Subcutaneous abdominal adipose tissue (tissue), 5 donors: ENCODE data around the gene SDE2.
"Not testable (repeated sequence)": the region's sequence is repeated elsewhere in the genome, so short reads cannot be mapped to it uniquely, and the experiment has no call there.

Experiments
- H3K27ac ChIP-seq: one replicate; pipeline ENCODE4 v1.7.0; 2013; ENCODE audit warnings: low read depth, mild to moderate bottlenecking, inconsistent platforms, low read length, moderate library complexity
- H3K27me3 ChIP-seq, 5 donors: one replicate each; pipeline ENCODE4 v1.7.0; 2013; ENCODE audit warnings: low read length in 5 of 5, inconsistent platforms in 1 of 5; ENCODE audit not compliant: control insufficient read depth in 5 of 5, insufficient read depth in 4 of 5
- H3K36me3 ChIP-seq, 5 donors: one replicate each; pipeline ENCODE4 v1.7.0; 2013; ENCODE audit warnings: low read length in 5 of 5; ENCODE audit not compliant: control insufficient read depth in 5 of 5, insufficient read depth in 5 of 5
- H3K4me1 ChIP-seq, 5 donors: one replicate each; pipeline ENCODE4 v1.7.0; 2013; ENCODE audit warnings: low read length in 5 of 5, mild to moderate bottlenecking in 3 of 5, moderate library complexity in 1 of 5; ENCODE audit not compliant: control insufficient read depth in 5 of 5, insufficient read depth in 5 of 5
- H3K4me3 ChIP-seq, 5 donors: one replicate each; pipeline ENCODE4 v1.7.0; 2013; ENCODE audit warnings: low read length in 5 of 5, low read depth in 1 of 5
- H3K9ac ChIP-seq, 5 donors: one replicate each; pipeline ENCODE4 v1.7.0; 2013; ENCODE audit warnings: low read length in 5 of 5, mild to moderate bottlenecking in 4 of 5, moderate library complexity in 3 of 5
- H3K9me3 ChIP-seq, 5 donors: one replicate each; pipeline ENCODE4 v1.7.0; 2013; ENCODE audit warnings: low read length in 5 of 5; ENCODE audit not compliant: control insufficient read depth in 5 of 5
- donor health status: healthy.
- donor health status: healthy.
- donor health status: healthy.
- donor health status: healthy.
- donor health status: healthy.

The SDE2 gene

GRCh38 chr1:225939097-225939938 is 59.8 kb downstream of the SDE2 start:
- H3K27ac ChIP-seq, result not testable (repeated sequence)

GRCh38 chr1:225937048-225937968 is 61.8 kb downstream of the SDE2 start:
- no peaks in the 10 kb centered on the region for H3K9me3 ChIP-seq
- peaks cover 4 to 20% (median 18%) of the 10 kb centered on the region in 5 donors for H3K4me1 ChIP-seq
- no peak overlapping the region for H3K4me3 ChIP-seq
- no peaks in the 10 kb centered on the region for H3K36me3 ChIP-seq
- H3K9ac ChIP-seq, result no peak overlapping the region
- H3K27me3 ChIP-seq, result no peaks in the 10 kb centered on the region
- no peak overlapping the region for H3K27ac ChIP-seq

More at GRCh38 chr1:225939097-225939938, 59.8 kb downstream of the SDE2 start:
- H3K27me3 ChIP-seq, H3K36me3 ChIP-seq, H3K9ac ChIP-seq, H3K4me3 ChIP-seq, H3K9me3 ChIP-seq: not testable (repeated sequence)
- peaks cover 6 to 27% (median 18%) of the 10 kb centered on the region in 5 donors for H3K4me1 ChIP-seq

DNA sequence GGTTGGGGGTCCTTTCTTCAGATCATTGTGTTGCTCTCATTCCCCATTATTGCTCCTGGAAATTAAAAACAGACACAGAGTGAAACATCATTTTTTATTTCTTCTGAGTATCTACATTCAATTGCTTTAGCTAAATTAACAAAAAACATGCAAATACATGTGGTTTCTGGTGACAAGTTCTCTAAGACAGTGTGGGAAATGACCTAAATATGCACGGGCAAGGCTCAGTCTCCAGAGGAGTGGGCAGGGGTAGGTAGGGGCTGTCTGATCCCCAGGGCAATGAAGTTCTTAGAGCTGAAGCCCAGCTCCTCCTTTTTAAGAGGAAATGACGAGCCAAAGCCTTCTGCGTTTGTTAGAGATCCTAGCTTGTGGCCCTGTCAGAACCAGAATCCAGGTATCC is 62.6 kb downstream of the SDE2 start:
- no peak overlapping the region for H3K4me3 ChIP-seq
- H3K9me3 ChIP-seq, result no peaks in the 10 kb centered on the region
- H3K36me3 ChIP-seq, result no peaks in the 10 kb centered on the region
- H3K27ac ChIP-seq, result no peak overlapping the region
- H3K4me1 ChIP-seq, result peaks cover 2 to 15% (median 14%) of the 10 kb centered on the region in 5 donors
- no peaks in the 10 kb centered on the region for H3K27me3 ChIP-seq
- no peak overlapping the region for H3K9ac ChIP-seq

- H3K4me3 ChIP-seq, H3K9me3 ChIP-seq, H3K27me3 ChIP-seq, H3K27ac ChIP-seq, H3K36me3 ChIP-seq, H3K9ac ChIP-seq: not testable (repeated sequence)
- H3K4me1 ChIP-seq, result peaks cover 0 to 10% (median 9%) of the 10 kb centered on the region in 5 donors
Observed at GRCh38 chr1:225936086-225936485, 63.1 kb downstream of the SDE2 start.

DNA sequence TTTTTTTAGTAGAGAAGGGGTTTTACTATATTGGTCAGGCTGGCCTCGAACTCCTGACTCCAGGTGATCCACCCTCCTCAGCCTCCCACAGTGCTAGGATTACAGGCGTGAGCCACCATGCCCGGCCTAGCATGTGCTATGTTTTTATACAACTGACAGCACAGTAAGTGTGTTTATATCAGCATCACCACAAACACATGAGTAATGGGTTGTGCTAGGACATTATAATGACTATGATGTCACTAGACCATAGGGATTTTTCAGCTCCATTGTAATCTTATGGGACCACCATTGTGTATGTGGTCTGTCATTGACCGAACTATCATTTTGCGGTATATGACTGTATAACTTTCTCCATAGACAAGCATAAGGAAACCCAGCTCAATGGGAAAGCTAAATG is 64.4 kb downstream of the SDE2 start:
- Histone ChIP-seq H3K9me3 (no peaks in the 10 kb centered on the region), H3K27me3 (no peaks in the 10 kb centered on the region), H3K9ac (no peak overlapping the region), H3K27ac (no peak overlapping the region), H3K4me3 (no peak overlapping the region), H3K4me1 (no peaks in the 10 kb centered on the region), H3K36me3 (no peaks in the 10 kb centered on the region)

- Histone ChIP-seq H3K4me3 (no peak overlapping the region), H3K27ac (no peak overlapping the region), H3K9ac (no peak overlapping the region), H3K4me1 (no peaks in the 10 kb centered on the region), H3K27me3 (no peaks in the 10 kb centered on the region), H3K9me3 (no peaks in the 10 kb centered on the region), H3K36me3 (no peaks in the 10 kb centered on the region)
Observed at GRCh38 chr1:225933072-225933471, 66.1 kb downstream of the SDE2 start.
